GM12891 (cell line): ENCODE data around the gene PCDHGC5.

ENCODE experiments used
- PAX5 ChIP-seq: IDR thresholded peaks from 2 replicates; pipeline ENCODE4 v1.6.1; 2011; ENCODE audit warnings: low read length, moderate library complexity, mild to moderate bottlenecking; ENCODE audit not compliant: insufficient read depth, severe bottlenecking
- POLR2A ChIP-seq: IDR thresholded peaks from 2 replicates; pipeline ENCODE4 v1.6.1; 2011; ENCODE audit warnings: low read depth, low read length, control low read depth
- POLR2AphosphoS5 ChIP-seq: IDR thresholded peaks from 2 replicates; pipeline ENCODE4 v1.6.1; 2011; ENCODE audit warnings: low read depth, low read length, control low read depth
- POU2F2 ChIP-seq: IDR thresholded peaks from 2 replicates; pipeline ENCODE4 v1.6.1; 2011; ENCODE audit warnings: low read depth, mild to moderate bottlenecking, control low read depth, low read length, moderate library complexity
- SPI1 ChIP-seq: IDR thresholded peaks from 2 replicates; pipeline ENCODE4 v1.6.1; 2011; ENCODE audit warnings: low read depth, low read length, control low read depth
- TAF1 ChIP-seq: IDR thresholded peaks from 2 replicates; pipeline ENCODE4 v1.6.1; 2011; ENCODE audit warnings: low read depth, low read length, control low read depth

GRCh38 chr5:141525653-141526052, 36.8 kb downstream of the PCDHGC5 start:
- no peak for TF ChIP-seq TAF1
- no peak for TF ChIP-seq POLR2A
- TF ChIP-seq POLR2AphosphoS5 = no peak
- TF ChIP-seq SPI1 = no peak
- TF ChIP-seq PAX5 = no peak
- no peak for TF ChIP-seq POU2F2
